ENCODE results near the gene UPF3A. TPM values are rescaled to one million over a fixed set of nuclear protein-coding genes. Genes with fewer than 3 reads are reported as not detected.

Gene UPF3A
- total and polyA plus RNA-seq, 10 of the 15 experiments (the other 5 are each of a cell fraction or from before 2014, with no cell fraction given): 18.6 to 61.5 (median 43.3) TPM

GRCh38 chr13:114334305-114335053 lies 53.1 kb downstream of the UPF3A start:
- POLR2A ChIA-PET: interaction anchor here (0.8 to 3.7 kb wide), 6 partner anchors 8 to 54 kb away, joined by 3 to 19 read pairs (median 4); no protein-coding TSS in a partner anchor
- Histone ChIP-seq H4K20me1 (ENCODE audit: control insufficient read depth, insufficient read depth) (no peaks in the 10 kb centered on the region), H3K36me3 (ENCODE audit: control insufficient read depth in 2 of 2, insufficient read depth in 2 of 2, low read length in 1 of 2) (no peaks in the 10 kb centered on the region), H2AFZ (ENCODE audit: control insufficient read depth, low read depth, low read length) (peak overlapping the region; percentile 55), H3K9ac (ENCODE audit: control insufficient read depth, insufficient read depth, low read length) (no peak overlapping the region), H3K4me3 (no peak overlapping the region; the same call in 1 of the 2 replicates), H3K4me1 (ENCODE audit: control insufficient read depth, insufficient read depth, low read length) (peaks cover 10% of the 10 kb centered on the region), H3K9me3 (replicated peaks; ENCODE audit: control insufficient read depth, insufficient read depth, low read length) (no peaks in the 10 kb centered on the region), H3K27me3 (replicated peaks in 1 of 2; ENCODE audit: control insufficient read depth in 2 of 2, insufficient read depth in 2 of 2, low read length in 1 of 2) (no peaks in the 10 kb centered on the region), H3K79me2 (ENCODE audit: control insufficient read depth, insufficient read depth, low read length) (no peaks in the 10 kb centered on the region), H3K4me2 (ENCODE audit: control insufficient read depth, insufficient read depth) (peak overlapping the region; percentile 56), H3K27ac (ENCODE audit: control insufficient read depth, insufficient read depth) (peak overlapping the region; percentile 49)
- peak; percentile 71 for FAIRE-seq
- 17% methylated on average over 5 of the region's 5 CpGs for WGBS (ENCODE audit: insufficient coverage, insufficient replicate concordance, low lambda C conversion rate, missing lambda C conversion rate)
- CTCF ChIA-PET: interaction anchor here (1.3 to 1.7 kb wide), 4 partner anchors 9 to 54 kb away, joined by 7 to 13 read pairs (median 9); partner anchors contain the start of gene UPF3A
- BruUV-seq (replicated peaks): no TSS peak
- ATAC-seq: peak; percentile 81
- in situ Hi-C loops (cut with MboI) (no loop called here), intact Hi-C loops (cut with micrococcal nuclease; ENCODE audit: unreplicated experiment) (loop anchor here (1.0 kb wide), 1 partner anchor 20 kb away; the partner anchor contains the start of gene CHAMP1)
- SMC1A ChIA-PET (ENCODE audit: uncharacterized antibody, unreplicated experiment): interaction anchor here (1.0 to 7.6 kb wide), 6 partner anchors 10 to 81 kb away, joined by 3 to 43 read pairs (median 6); no protein-coding TSS in a partner anchor
- TF ChIP-seq IKZF2 (IDR thresholded peaks at IDR 0.05) (0 out of 4 replicates have a peak, but pooled peaks of 1 of the 2 experiments have one; percentile 4), ASH2L (IDR thresholded peaks at IDR 0.05; ENCODE audit: borderline replicate concordance, low read depth) (no peak), ATF7 (IDR thresholded peaks at IDR 0.05; ENCODE audit: low read depth) (no peak), CBX5 (IDR thresholded peaks at IDR 0.05; ENCODE audit: low read depth) (no peak), ZBTB40 (IDR thresholded peaks at IDR 0.05; ENCODE audit: borderline replicate concordance) (peak; percentile 22; the same call in 1 of the 2 replicates), NR2F1 (conservative IDR thresholded peaks at IDR 0.05) (no peak), IKZF1 (conservative IDR thresholded peaks at IDR 0.05) (no peak), RAD21 (IDR thresholded peaks at IDR 0.05; ENCODE audit: insufficient read depth, low read depth, low read length) (no peak), SRF (IDR thresholded peaks at IDR 0.05; ENCODE audit: low read depth in 2 of 2, low read length in 2 of 2) (no peak), ZNF274 (IDR thresholded peaks at IDR 0.05; ENCODE audit: insufficient read depth, insufficient read length) (no peak), SMAD5 (IDR thresholded peaks at IDR 0.05; ENCODE audit: low read depth) (no peak), ZNF384 (IDR thresholded peaks at IDR 0.05; ENCODE audit: borderline replicate concordance, low read depth, low read length) (no peak), RUNX3 (IDR thresholded peaks at IDR 0.05; ENCODE audit: low read length) (peak; percentile 5; the same call in 1 of the 2 replicates), ELK1 (IDR thresholded peaks at IDR 0.05; ENCODE audit: low read depth, low read length) (no peak), BCL3 (IDR thresholded peaks at IDR 0.05; ENCODE audit: borderline replicate concordance, insufficient read depth, low read depth, low read length, poor library complexity, severe bottlenecking) (no peak)
- DNase-seq (ENCODE audit: low read depth, low spot score): no peak
- RAD21 ChIA-PET (ENCODE audit: unreplicated experiment): interaction anchor here (1.2 to 1.9 kb wide), 6 partner anchors 8 to 53 kb away, joined by 3 to 10 read pairs (median 6); partner anchors contain the start of gene UPF3A

Measured in GM12878 (cell line).